IPS-20b (cell line): ENCODE results near the gene AXDND1.
"Not testable (repeated sequence)": the region's sequence is repeated elsewhere in the genome, so short reads cannot be mapped to it uniquely, and the experiment has no call there.

Source experiments
- H3K27ac ChIP-seq: one replicate; pipeline ENCODE4 v1.5.1; 2013; ENCODE audit warnings: low read length
- H3K27me3 ChIP-seq: 2 replicates; pipeline ENCODE4 v1.6.1; 2013; ENCODE audit warnings: mild to moderate bottlenecking, low read length, inconsistent platforms; ENCODE audit not compliant: insufficient read depth
- H3K36me3 ChIP-seq: 2 replicates; pipeline ENCODE4 v1.6.1; 2013; ENCODE audit warnings: low read depth, mild to moderate bottlenecking, inconsistent platforms, low read length, moderate library complexity; ENCODE audit not compliant: insufficient read depth
- H3K4me1 ChIP-seq: 2 replicates; pipeline ENCODE4 v1.6.1; 2013; ENCODE audit warnings: mild to moderate bottlenecking, control low read depth, inconsistent platforms, low read length, moderate library complexity; ENCODE audit not compliant: insufficient read depth
- H3K4me3 ChIP-seq: 2 replicates; pipeline ENCODE4 v1.5.1; 2013; ENCODE audit warnings: mild to moderate bottlenecking, low read length, inconsistent platforms
- H3K9ac ChIP-seq: 2 replicates; pipeline ENCODE4 v1.6.1; 2013; ENCODE audit warnings: low read depth, mild to moderate bottlenecking, inconsistent platforms, low read length, moderate library complexity
- H3K9me3 ChIP-seq: 2 replicates; pipeline ENCODE4 v1.6.1; 2013; ENCODE audit warnings: mild to moderate bottlenecking, low read depth, low read length, inconsistent platforms; ENCODE audit not compliant: insufficient read depth

AXDND1 gene

DNA sequence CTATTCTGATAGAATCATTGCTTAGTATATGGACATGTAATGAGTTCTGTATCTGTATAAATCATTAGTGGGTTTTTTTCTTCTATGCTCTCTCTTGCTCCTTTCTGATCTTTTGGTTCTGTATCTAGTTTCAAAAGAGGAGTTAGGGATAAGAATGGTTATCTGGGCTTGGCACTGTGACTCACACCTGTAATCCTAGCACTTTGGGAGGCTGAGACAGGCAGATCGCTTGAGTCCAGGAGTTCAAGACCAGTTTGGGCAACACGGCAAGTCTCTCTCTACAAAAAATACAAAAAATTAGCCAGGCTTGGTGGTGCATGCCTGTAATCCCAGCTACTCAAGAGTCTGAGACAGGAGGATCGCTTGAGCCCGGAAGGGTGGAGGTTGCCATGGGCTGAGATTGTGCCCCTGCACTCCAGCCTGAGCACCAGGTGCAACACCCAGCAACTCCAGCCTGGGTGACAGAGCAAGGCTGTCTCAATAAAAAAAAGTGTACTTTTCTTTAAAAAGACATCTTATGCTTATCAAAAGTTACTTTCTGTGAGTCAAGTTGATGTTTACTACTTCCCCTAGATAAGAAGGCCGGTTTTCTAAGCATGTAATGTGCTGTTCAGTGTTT, 27.7 kb upstream of the AXDND1 start:
- no peaks in the 10 kb centered on the region for H3K36me3 ChIP-seq
- H3K4me1 ChIP-seq = no peaks in the 10 kb centered on the region
- H3K27me3 ChIP-seq = no peaks in the 10 kb centered on the region
- H3K27ac ChIP-seq = no peak overlapping the region
- H3K4me3 ChIP-seq = no peak overlapping the region
- no peaks in the 10 kb centered on the region for H3K9me3 ChIP-seq
- no peak overlapping the region for H3K9ac ChIP-seq

DNA sequence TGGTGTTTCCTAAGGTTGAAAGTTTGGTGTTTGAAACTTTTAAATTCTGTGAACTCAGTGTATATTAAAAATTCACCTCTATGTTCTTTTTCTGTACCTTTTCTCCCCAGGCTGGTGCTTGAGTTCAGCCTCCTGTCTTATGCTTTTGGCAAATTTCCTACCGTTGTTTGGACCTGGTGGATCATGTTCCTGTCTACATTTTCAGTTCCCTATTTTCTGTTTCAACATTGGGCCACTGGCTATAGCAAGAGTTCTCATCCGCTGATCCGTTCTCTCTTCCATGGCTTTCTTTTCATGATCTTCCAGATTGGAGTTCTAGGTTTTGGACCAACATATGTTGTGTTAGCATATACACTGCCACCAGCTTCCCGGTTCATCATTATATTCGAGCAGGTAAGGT, 24.9 kb upstream of the AXDND1 start:
- H3K4me1 ChIP-seq = no peaks in the 10 kb centered on the region
- H3K9me3 ChIP-seq = no peaks in the 10 kb centered on the region
- peaks cover 8% of the 10 kb centered on the region; the same call in 1 of the 2 replicates for H3K36me3 ChIP-seq
- H3K4me3 ChIP-seq = no peak overlapping the region
- H3K9ac ChIP-seq = no peak overlapping the region; the same call in 1 of the 2 replicates
- no peak overlapping the region for H3K27ac ChIP-seq
- no peaks in the 10 kb centered on the region for H3K27me3 ChIP-seq

DNA sequence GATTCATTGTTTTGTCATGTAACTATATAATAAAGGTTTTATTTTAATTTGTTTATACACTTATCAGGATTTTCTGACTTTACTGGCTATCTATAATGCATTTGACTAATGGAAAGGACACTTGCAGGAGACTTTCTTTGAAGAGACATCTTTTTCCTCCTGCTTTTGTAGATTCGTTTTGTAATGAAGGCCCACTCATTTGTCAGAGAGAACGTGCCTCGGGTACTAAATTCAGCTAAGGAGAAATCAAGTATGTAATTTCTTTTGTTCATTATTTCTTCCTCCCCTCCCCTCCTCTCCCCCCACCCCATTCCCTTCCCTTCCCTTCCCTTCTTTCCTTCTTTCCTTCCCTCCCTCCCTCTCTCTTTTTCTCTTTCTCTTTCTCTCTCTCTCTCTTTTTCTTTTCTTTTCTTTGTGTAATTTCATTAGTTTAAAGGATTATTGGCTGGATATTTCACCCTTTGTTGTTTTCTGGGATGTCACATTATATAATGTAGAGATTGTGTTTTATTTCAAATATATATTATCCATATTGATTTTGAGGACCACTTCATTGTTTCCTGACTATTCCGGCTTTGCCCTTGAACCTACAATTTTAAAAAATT, 23.7 kb upstream of the AXDND1 start:
- H3K9ac ChIP-seq = no peak overlapping the region
- H3K4me1 ChIP-seq = no peaks in the 10 kb centered on the region
- no peak overlapping the region for H3K4me3 ChIP-seq
- H3K36me3 ChIP-seq = peaks cover 8% of the 10 kb centered on the region; the same call in 1 of the 2 replicates
- H3K27ac ChIP-seq = no peak overlapping the region
- no peaks in the 10 kb centered on the region for H3K9me3 ChIP-seq
- H3K27me3 ChIP-seq = no peaks in the 10 kb centered on the region

DNA sequence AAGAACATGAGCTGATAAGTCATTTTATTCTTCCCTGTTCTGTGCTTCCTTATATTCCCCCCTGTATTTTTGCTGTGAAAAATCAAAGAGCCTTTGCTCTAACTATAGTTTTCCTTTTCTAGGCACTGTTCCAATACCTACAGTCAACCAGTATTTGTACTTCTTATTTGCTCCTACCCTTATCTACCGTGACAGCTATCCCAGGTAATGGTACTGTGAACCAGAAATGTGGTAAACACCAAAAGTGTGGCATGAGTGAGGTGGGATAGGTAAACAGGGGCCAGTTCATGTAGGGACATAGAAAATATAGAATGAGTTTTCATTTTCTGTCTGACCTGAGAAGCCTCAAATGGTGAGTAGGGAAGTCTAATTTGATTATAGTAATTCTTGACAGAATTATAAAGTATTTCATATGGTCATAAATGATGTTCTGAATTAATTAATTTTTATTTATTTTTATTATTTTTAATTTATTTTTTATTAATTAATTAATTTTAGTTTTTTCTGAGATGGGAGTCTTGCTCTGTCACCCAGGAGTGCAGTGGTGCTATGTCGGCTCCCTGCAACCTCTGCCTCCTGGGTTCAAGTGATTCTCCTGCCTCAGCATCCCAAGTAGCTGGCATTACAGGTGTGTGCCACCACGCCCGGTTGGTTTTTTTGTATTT, 22.9 kb upstream of the AXDND1 start:
- Histone ChIP-seq H3K4me3 (no peak overlapping the region), H3K36me3 (peaks cover 8% of the 10 kb centered on the region; the same call in 1 of the 2 replicates), H3K9ac (no peak overlapping the region), H3K27me3 (no peaks in the 10 kb centered on the region), H3K9me3 (no peaks in the 10 kb centered on the region), H3K4me1 (no peaks in the 10 kb centered on the region), H3K27ac (no peak overlapping the region)

DNA sequence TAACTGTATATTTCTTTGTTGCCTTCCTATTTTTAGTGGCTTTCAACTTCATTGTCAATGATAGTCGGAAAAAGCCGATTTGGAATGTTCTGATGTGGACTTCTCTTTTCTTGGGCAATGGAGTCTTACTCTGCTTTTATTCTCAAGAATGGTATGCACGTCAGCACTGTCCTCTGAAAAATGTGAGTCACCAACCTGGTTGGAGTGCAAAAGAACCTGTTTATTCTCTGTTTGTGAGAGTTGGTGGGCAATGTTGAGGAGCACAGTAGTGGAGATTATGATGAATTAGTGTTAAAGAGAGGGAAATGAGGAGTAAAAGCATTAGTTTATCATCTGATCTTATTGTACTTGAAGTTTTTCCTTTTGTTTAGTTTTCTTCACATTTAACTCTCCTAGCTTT, 14.5 kb upstream of the AXDND1 start:
- no peak overlapping the region for H3K27ac ChIP-seq

DNA sequence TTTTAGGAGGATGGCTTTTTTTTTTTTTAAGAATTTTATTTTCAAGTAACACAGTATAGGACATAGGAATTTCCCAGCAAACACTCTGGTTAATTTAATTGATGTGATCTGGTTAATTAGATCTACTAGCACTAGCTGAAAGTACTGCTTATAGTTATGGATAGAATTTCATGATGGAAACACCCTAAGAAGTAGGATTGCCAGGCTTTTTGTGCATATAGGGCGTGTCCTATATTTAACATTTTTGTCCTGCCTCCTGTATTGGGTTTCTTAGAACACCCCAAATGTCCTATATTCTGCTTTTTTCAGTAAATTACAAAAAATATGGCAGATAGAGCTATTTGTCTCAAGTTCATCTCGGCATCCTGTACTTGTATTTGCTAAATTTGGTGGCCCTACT, 13.5 kb upstream of the AXDND1 start:
- no peaks in the 10 kb centered on the region for H3K4me1 ChIP-seq
- H3K27ac ChIP-seq = no peak overlapping the region
- no peak overlapping the region for H3K9ac ChIP-seq
- no peaks in the 10 kb centered on the region for H3K27me3 ChIP-seq
- no peaks in the 10 kb centered on the region for H3K9me3 ChIP-seq
- H3K36me3 ChIP-seq = 0 out of 2 replicates have a peak, but pooled peaks cover 6% of the 10 kb centered on the region
- H3K4me3 ChIP-seq = no peak overlapping the region

More for the DNA sequence above, 14.5 kb upstream of the AXDND1 start:
- Histone ChIP-seq H3K4me1 (no peaks in the 10 kb centered on the region), H3K9ac (no peak overlapping the region), H3K9me3 (no peaks in the 10 kb centered on the region), H3K27me3 (no peaks in the 10 kb centered on the region), H3K4me3 (no peak overlapping the region), H3K36me3 (0 out of 2 replicates have a peak, but pooled peaks cover 6% of the 10 kb centered on the region)

DNA sequence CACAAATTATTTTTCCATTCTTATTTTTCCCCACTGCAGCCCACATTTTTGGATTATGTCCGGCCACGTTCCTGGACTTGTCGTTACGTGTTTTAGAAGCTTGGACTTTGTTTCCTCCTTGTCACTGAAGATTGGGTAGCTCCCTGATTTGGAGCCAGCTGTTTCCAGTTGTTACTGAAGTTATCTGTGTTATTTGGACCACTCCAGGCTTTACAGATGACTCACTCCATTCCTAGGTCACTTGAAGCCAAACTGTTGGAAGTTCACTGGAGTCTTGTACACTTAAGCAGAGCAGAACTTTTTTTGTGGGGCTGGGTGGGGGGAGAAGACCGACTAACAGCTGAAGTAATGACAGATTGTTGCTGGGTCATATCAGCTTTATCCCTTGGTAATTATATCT, 12.2 kb upstream of the AXDND1 start:
- Histone ChIP-seq H3K36me3 (0 out of 2 replicates have a peak, but pooled peaks cover 6% of the 10 kb centered on the region), H3K27me3 (no peaks in the 10 kb centered on the region), H3K4me3 (no peak overlapping the region), H3K27ac (no peak overlapping the region), H3K4me1 (no peaks in the 10 kb centered on the region), H3K9me3 (no peaks in the 10 kb centered on the region), H3K9ac (no peak overlapping the region)

DNA sequence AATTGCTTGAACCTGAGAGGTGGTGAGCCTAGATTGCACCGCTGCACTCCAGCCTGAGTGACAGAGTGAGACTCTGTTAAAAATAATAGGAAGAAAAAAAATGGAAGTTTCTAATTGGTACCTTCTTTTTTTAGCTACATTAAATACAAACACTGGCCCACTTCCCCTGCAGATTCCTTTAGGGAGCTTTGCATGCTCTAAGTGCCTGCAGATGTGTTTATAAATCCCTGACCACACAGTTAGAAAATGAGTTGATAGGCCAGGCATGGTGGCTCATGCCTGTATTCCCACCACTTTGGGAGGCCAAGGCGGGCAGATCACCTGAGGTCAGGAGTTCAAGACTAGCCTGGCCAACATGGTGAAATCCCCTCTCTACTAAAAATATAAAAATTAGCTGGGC, 4.1 kb upstream of the AXDND1 start:
- not testable (repeated sequence) for H3K9ac ChIP-seq, H3K27me3 ChIP-seq, H3K9me3 ChIP-seq, H3K27ac ChIP-seq, H3K4me3 ChIP-seq, H3K4me1 ChIP-seq, H3K36me3 ChIP-seq

DNA sequence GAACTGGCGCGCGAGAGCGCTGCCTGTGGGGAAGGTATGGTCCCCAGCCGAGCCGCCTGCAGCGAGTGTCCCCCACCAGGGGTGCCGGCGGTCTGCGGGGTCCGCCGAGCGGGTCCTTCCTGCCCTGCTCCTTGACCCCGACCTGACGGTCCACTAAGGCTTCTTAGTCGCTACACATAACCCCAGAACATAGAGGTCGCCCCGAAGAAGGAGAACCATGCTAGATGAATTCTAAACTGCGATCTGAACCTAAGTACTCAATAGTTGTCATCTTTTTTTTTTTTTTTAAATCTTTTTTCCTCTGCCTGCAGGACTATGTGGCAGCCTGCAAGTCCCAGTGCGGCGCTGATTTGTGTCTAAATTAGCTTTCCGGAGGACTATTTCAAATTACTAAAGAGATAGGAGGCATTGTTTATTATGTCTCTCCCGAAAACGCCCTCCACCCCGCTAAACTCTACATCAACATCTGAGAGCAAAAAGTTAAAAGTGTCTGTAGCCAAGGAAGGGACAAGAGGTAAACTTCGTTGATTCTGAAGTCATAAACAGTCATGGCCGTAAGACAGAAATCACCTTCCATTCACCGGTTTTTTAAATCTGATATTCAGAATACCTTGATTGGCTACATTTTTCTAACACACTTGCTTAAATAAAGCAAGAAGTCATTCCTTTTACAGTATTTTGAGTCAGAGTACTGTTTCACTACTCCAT, 476 bp downstream of the AXDND1 start:
- no peaks in the 10 kb centered on the region for H3K4me1 ChIP-seq
- H3K9me3 ChIP-seq = no peaks in the 10 kb centered on the region
- peak overlapping the region; percentile 91 for H3K9ac ChIP-seq
- H3K4me3 ChIP-seq = peak overlapping the region; percentile 90
- H3K36me3 ChIP-seq = no peaks in the 10 kb centered on the region
- H3K27ac ChIP-seq = peak overlapping the region; percentile 40
- no peaks in the 10 kb centered on the region for H3K27me3 ChIP-seq

DNA sequence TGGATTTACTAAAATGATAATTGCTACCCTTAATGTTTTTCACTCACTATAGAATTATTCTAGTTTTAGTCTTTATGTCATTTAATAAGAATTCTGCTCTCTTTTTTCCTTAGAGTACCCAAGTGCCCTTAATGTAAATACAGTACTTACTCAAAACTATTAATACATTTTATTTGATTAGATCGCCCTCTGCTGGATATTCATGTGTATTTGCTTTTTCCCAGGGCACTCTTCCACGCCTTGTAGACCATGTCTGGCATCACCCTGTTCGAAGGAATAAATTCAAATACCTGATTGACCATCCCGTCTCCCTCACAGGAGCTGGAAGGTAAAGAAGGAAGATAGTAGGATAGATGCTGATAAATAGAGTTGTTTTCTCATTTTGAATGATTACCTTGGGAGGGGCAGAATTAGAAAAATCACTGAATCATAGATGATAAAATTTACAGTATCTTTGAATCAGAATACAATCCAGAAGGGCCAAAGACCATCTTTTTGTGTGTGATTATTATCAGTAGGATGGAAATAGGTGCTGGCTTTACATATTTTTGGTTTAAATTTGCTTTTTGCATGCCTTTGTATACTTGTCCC, 4.1 kb downstream of the AXDND1 start:
- no peak overlapping the region for H3K4me3 ChIP-seq
- no peaks in the 10 kb centered on the region for H3K9me3 ChIP-seq
- H3K9ac ChIP-seq = no peak overlapping the region
- no peaks in the 10 kb centered on the region for H3K36me3 ChIP-seq
- no peaks in the 10 kb centered on the region for H3K27me3 ChIP-seq
- H3K4me1 ChIP-seq = no peaks in the 10 kb centered on the region
- no peak overlapping the region for H3K27ac ChIP-seq

DNA sequence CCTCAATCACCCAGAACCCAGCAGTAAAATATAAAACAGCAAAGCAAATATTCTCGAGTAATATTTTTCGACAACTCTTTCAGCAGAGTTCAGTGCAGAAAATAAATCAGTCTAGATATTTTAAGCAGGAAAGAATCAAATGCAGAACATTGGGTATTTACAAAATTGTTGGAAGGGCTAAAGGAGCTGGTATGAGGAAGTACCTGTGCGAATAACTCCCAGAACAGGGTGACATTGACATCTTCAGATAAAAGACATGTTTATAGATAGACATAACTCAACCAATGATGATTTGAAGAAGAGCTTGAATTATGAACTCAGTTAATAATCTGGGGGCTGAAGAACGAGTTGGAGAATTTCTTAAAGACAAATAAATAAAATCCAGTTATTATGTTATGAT, 6.4 kb downstream of the AXDND1 start:
- Histone ChIP-seq H3K4me1 (no peaks in the 10 kb centered on the region), H3K9ac (no peak overlapping the region), H3K27me3 (no peaks in the 10 kb centered on the region), H3K9me3 (no peaks in the 10 kb centered on the region), H3K27ac (no peak overlapping the region), H3K36me3 (no peaks in the 10 kb centered on the region), H3K4me3 (no peak overlapping the region)
